HG03045 (cell line): ENCODE measurements around the gene CEP126.

ENCODE experiments used
- ATAC-seq: cut with Tn5 transposase; IDR thresholded peaks from one replicate; pipeline ENCODE4 v1.9.1; 2021; ENCODE audit warnings: mild to moderate bottlenecking, moderate library complexity; ENCODE audit not compliant: unreplicated experiment

Gene CEP126

GRCh38 chr11:102010776-102011494 is 96.1 kb downstream of the CEP126 start:
- ATAC-seq = no peak

- ATAC-seq = no peak
Observed at GRCh38 chr11:102012946-102013345, 98.1 kb downstream of the CEP126 start.

GRCh38 chr11:102014756-102015155 is 99.9 kb downstream of the CEP126 start:
- ATAC-seq = no peak

GRCh38 chr11:102017026-102017425 is 102.2 kb downstream of the CEP126 start:
- no peak for ATAC-seq

GRCh38 chr11:102026217-102026616 is 111.4 kb downstream of the CEP126 start:
- no peak for ATAC-seq

- no peak for ATAC-seq
Observed at GRCh38 chr11:102026959-102027358, 112.1 kb downstream of the CEP126 start.

- ATAC-seq = no peak
Observed at GRCh38 chr11:102036757-102037156, 121.9 kb downstream of the CEP126 start.

GRCh38 chr11:102046841-102047240 is 132.0 kb downstream of the CEP126 start:
- ATAC-seq = no peak

GRCh38 chr11:102047305-102047924 is 132.6 kb downstream of the CEP126 start, which contains the start of gene CFAP300:
TSS of gene CFAP300 (plus strand) at chr11:102047437. CDS start at chr11:102047471, 34 bp downstream.
- no peak for ATAC-seq
